ENCODE measurements around the gene XKR7. TPM values are rescaled to one million over a fixed set of nuclear protein-coding genes. Genes with fewer than 3 reads are reported as not detected.

Gene XKR7
- polyA plus RNA-seq, 1 donor from 2014 or later = 9.6 TPM

- H3K79me2 ChIP-seq (replicated peaks; ENCODE audit: insufficient read depth, low read length) = peaks cover 23% of the 10 kb centered on the region
- H3K27me3 ChIP-seq (ENCODE audit: insufficient read depth, low read depth, low read length) = no peaks in the 10 kb centered on the region
- H3K36me3 ChIP-seq (ENCODE audit: insufficient read depth, low read length) = peaks cover 15% of the 10 kb centered on the region
- H3F3A ChIP-seq (ENCODE audit: insufficient read depth, low read length, poor library complexity, severe bottlenecking) = no peaks in the 10 kb centered on the region
- H3K9me2 ChIP-seq (ENCODE audit: insufficient read depth, low read length) = no peaks in the 10 kb centered on the region
- TF ChIP-seq EZH2 (IDR thresholded peaks at IDR 0.05; ENCODE audit: borderline replicate concordance, insufficient read depth, low read length, poor library complexity, severe bottlenecking) (no peak), REST (IDR thresholded peaks at IDR 0.05; ENCODE audit: borderline replicate concordance) (no peak), EP300 (conservative IDR thresholded peaks at IDR 0.05; ENCODE audit: poor library complexity, severe bottlenecking) (no peak), SMC3 (conservative IDR thresholded peaks at IDR 0.05; ENCODE audit: poor library complexity) (no peak), MXI1 (conservative IDR thresholded peaks at IDR 0.05; ENCODE audit: poor library complexity, severe bottlenecking) (no peak), CTCF (IDR thresholded peaks at IDR 0.05; ENCODE audit: poor library complexity, severe bottlenecking) (no peak), POLR2AphosphoS5 (IDR thresholded peaks at IDR 0.05) (no peak), TAF1 (IDR thresholded peaks at IDR 0.05; ENCODE audit: low read depth) (no peak), RAD21 (conservative IDR thresholded peaks at IDR 0.05) (no peak)
- H3K27ac ChIP-seq (ENCODE audit: low read length) = peak overlapping the region; percentile 69
- no peaks in the 10 kb centered on the region for H4K20me1 ChIP-seq (ENCODE audit: insufficient read depth)
- peak overlapping the region; percentile 71 for H3K4me3 ChIP-seq (ENCODE audit: low read length)
- H3K4me2 ChIP-seq (ENCODE audit: low read length) = peak overlapping the region; percentile 76
- H3K9me3 ChIP-seq (ENCODE audit: low read length) = no peaks in the 10 kb centered on the region
- H3K9ac ChIP-seq (ENCODE audit: low read length) = peak overlapping the region; percentile 81
- peak overlapping the region; percentile 67 for H2AFZ ChIP-seq (ENCODE audit: low read depth, low read length)
These were observed 16.8 kb upstream of the XKR7 start for GRCh38 chr20:31951203-31951529.

- peak within 1 kb of the TSS; percentile 69 for H3K27ac ChIP-seq (ENCODE audit: low read length)
- peak within 1 kb of the TSS; percentile 67 for H2AFZ ChIP-seq (ENCODE audit: low read depth, low read length)
- no peaks in the 10 kb centered on the region for H4K20me1 ChIP-seq (ENCODE audit: insufficient read depth)
- H3F3A ChIP-seq (ENCODE audit: insufficient read depth, low read length, poor library complexity, severe bottlenecking) = no peaks in the 10 kb centered on the region
- H3K9ac ChIP-seq (ENCODE audit: low read length) = peak within 1 kb of the TSS; percentile 81
- H3K36me3 ChIP-seq (ENCODE audit: insufficient read depth, low read length) = peaks cover 15% of the 10 kb centered on the region
- H3K9me2 ChIP-seq (ENCODE audit: insufficient read depth, low read length) = no peaks in the 10 kb centered on the region
- peaks cover 23% of the 10 kb centered on the region for H3K79me2 ChIP-seq (replicated peaks; ENCODE audit: insufficient read depth, low read length)
- H3K4me2 ChIP-seq (ENCODE audit: low read length) = peak within 1 kb of the TSS; percentile 76
- no peaks in the 10 kb centered on the region for H3K27me3 ChIP-seq (ENCODE audit: insufficient read depth, low read depth, low read length)
- no peaks in the 10 kb centered on the region for H3K9me3 ChIP-seq (ENCODE audit: low read length)
- TF ChIP-seq REST (IDR thresholded peaks at IDR 0.05; ENCODE audit: borderline replicate concordance) (peak; percentile 91), SMC3 (conservative IDR thresholded peaks at IDR 0.05; ENCODE audit: poor library complexity) (peak; percentile 97), CTCF (IDR thresholded peaks at IDR 0.05; ENCODE audit: poor library complexity, severe bottlenecking) (peak; percentile 100), POLR2AphosphoS5 (IDR thresholded peaks at IDR 0.05) (peak; percentile 96), TAF1 (IDR thresholded peaks at IDR 0.05; ENCODE audit: low read depth) (peak; percentile 98), RAD21 (conservative IDR thresholded peaks at IDR 0.05) (peak; percentile 95), EP300 (conservative IDR thresholded peaks at IDR 0.05; ENCODE audit: poor library complexity, severe bottlenecking) (peak; percentile 54), EZH2 (IDR thresholded peaks at IDR 0.05; ENCODE audit: borderline replicate concordance, insufficient read depth, low read length, poor library complexity, severe bottlenecking) (no peak), MXI1 (conservative IDR thresholded peaks at IDR 0.05; ENCODE audit: poor library complexity, severe bottlenecking) (peak; percentile 88)
- H3K4me3 ChIP-seq (ENCODE audit: low read length) = peak within 1 kb of the TSS; percentile 71
These were observed 16.2 kb upstream of the XKR7 start, which contains the start of gene PDRG1 for GRCh38 chr20:31951530-31952453. PDRG1 (minus strand) TSS chr20:31952046; CDS start chr20:31951961, 85 bp downstream.
